Measurements from ENCODE around the gene MRPS11.

The MRPS11 gene

DNA sequence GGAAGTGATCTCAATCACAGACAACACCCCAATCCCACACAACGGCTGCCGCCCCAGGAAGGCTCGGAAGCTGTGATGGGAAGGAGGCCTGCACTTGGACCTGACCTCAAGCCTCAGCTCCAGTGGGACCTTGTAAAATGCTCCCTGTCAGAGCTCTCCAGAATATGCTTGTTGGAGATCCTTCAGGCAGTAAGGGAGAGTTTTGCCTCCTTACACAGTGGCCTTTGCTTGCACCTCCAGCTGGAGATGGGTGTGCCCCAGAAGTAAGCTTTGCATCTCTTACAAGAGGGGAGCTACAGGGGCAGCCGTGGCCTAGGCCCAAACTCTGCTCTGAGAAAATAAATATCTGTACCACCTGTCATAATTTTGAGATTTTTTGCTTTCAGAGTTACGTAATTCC lies 10.4 kb downstream of the MRPS11 start:
- TF ChIP-seq REST (IDR thresholded peaks at IDR 0.05; ENCODE audit: insufficient replicate concordance, low read depth) (no peak), SPI1 (IDR thresholded peaks at IDR 0.05; ENCODE audit: borderline replicate concordance, low read depth) (no peak), POLR2AphosphoS5 (IDR thresholded peaks at IDR 0.05; ENCODE audit: low read depth) (no peak), GABPA (IDR thresholded peaks at IDR 0.05; ENCODE audit: low read depth) (no peak)
- TF ChIP-seq, protein P1, sequence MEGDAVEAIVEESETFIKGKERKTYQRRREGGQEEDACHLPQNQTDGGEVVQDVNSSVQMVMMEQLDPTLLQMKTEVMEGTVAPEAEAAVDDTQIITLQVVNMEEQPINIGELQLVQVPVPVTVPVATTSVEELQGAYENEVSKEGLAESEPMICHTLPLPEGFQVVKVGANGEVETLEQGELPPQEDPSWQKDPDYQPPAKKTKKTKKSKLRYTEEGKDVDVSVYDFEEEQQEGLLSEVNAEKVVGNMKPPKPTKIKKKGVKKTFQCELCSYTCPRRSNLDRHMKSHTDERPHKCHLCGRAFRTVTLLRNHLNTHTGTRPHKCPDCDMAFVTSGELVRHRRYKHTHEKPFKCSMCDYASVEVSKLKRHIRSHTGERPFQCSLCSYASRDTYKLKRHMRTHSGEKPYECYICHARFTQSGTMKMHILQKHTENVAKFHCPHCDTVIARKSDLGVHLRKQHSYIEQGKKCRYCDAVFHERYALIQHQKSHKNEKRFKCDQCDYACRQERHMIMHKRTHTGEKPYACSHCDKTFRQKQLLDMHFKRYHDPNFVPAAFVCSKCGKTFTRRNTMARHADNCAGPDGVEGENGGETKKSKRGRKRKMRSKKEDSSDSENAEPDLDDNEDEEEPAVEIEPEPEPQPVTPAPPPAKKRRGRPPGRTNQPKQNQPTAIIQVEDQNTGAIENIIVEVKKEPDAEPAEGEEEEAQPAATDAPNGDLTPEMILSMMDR (IDR thresholded peaks at IDR 0.05; ENCODE audit: insufficient read depth, low read length): no peak

DNA sequence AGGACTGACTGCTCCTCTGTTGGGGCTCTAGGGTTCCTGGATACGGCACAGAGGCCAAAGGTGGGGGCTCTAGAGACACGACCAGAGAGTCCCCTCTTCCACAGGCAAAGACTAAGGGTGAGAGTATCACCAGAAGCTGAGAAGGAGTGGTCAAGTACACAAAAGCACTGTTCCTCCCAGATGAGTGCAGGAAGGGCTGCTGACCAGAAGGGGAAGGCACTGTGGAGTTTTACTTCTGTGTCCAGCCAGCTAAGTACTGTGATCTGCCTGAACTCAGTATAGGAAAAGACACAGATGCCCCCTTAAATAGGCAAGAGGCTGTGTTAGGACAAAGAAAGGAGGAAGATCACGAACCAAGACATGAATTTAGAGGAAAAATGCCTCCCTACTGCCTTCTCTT lies 11.7 kb downstream of the MRPS11 start:
- H3K27ac ChIP-seq (replicated peaks): no peak overlapping the region
- no peak for DNase-seq (ENCODE audit: low read depth in 1 of 2, low spot score in 1 of 2)
- no peaks in the 10 kb centered on the region for H3K27me3 ChIP-seq (ENCODE audit: insufficient read depth, poor library complexity, severe bottlenecking)
- TF ChIP-seq GABPA (IDR thresholded peaks at IDR 0.05; ENCODE audit: low read depth) (no peak), REST (IDR thresholded peaks at IDR 0.05; ENCODE audit: insufficient replicate concordance, low read depth) (no peak), POLR2AphosphoS5 (IDR thresholded peaks at IDR 0.05; ENCODE audit: low read depth) (no peak), SPI1 (IDR thresholded peaks at IDR 0.05; ENCODE audit: borderline replicate concordance, low read depth) (no peak)
- TF ChIP-seq, protein P1 (IDR thresholded peaks at IDR 0.05; ENCODE audit: insufficient read depth, low read length): no peak
- H3K4me3 ChIP-seq (replicated peaks; ENCODE audit: insufficient read depth, low read length): no peak overlapping the region

More for the DNA sequence above, 10.4 kb downstream of the MRPS11 start:
- no peak overlapping the region for H3K27ac ChIP-seq (replicated peaks)
- no peaks in the 10 kb centered on the region for H3K27me3 ChIP-seq (ENCODE audit: insufficient read depth, poor library complexity, severe bottlenecking)
- no peak for DNase-seq (ENCODE audit: low read depth in 1 of 2, low spot score in 1 of 2)
- no peak overlapping the region for H3K4me3 ChIP-seq (replicated peaks; ENCODE audit: insufficient read depth, low read length)

- no peak for DNase-seq (ENCODE audit: low read depth in 1 of 2, low spot score in 1 of 2)
- TF ChIP-seq POLR2AphosphoS5 (IDR thresholded peaks at IDR 0.05; ENCODE audit: low read depth) (no peak), REST (IDR thresholded peaks at IDR 0.05; ENCODE audit: insufficient replicate concordance, low read depth) (no peak), GABPA (IDR thresholded peaks at IDR 0.05; ENCODE audit: low read depth) (no peak), SPI1 (IDR thresholded peaks at IDR 0.05; ENCODE audit: borderline replicate concordance, low read depth) (no peak)
- TF ChIP-seq, protein P1 (IDR thresholded peaks at IDR 0.05; ENCODE audit: insufficient read depth, low read length): no peak
- H3K27me3 ChIP-seq (ENCODE audit: insufficient read depth, poor library complexity, severe bottlenecking): no peaks in the 10 kb centered on the region
- H3K27ac ChIP-seq (replicated peaks): no peak overlapping the region
- no peak overlapping the region for H3K4me3 ChIP-seq (replicated peaks; ENCODE audit: insufficient read depth, low read length)
Observed at GRCh38 chr15:88480981-88481380, 13.5 kb downstream of the MRPS11 start.
